ENCODE results near the gene MAGIX.
"Not testable (repeated sequence)": the region's sequence is repeated elsewhere in the genome, so short reads cannot be mapped to it uniquely, and the experiment has no call there.

Gene MAGIX

DNA sequence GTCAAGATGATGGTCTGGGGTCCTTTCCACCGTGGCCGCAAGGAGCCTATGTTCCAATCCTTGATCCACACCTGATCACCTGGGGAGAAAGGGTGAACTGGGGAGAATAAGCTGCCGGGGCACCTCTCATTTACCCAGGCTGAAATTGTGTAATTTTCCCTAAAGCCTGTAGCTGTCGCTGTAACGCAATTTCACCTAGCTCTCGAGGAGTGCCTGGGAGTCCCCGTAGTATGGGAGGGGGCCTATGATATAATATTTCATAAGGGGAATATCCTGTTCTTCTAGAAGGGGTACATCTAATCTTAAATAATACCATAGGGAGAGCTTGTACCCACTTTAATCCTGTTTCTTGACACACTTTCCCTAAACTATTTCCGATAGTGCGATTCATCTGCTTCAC, 20.3 kb upstream of the MAGIX start:
- not testable (repeated sequence) for H3K4me1 ChIP-seq (ENCODE audit: control insufficient read depth in 1 of 2, insufficient read depth in 2 of 2, low read length in 2 of 2); H3K27ac ChIP-seq (ENCODE audit: low read length); H3K9me3 ChIP-seq (ENCODE audit: control insufficient read depth in 1 of 2, low read length in 2 of 2); H3K4me3 ChIP-seq (ENCODE audit: low read depth in 1 of 2, low read length in 2 of 2); H3K27me3 ChIP-seq (ENCODE audit: low read depth, low read length); H3K36me3 ChIP-seq (ENCODE audit: control insufficient read depth in 1 of 2, insufficient read depth in 2 of 2, low read length in 2 of 2)

GRCh38 chrX:49143154-49143553, 19.4 kb upstream of the MAGIX start:
- not testable (repeated sequence) for H3K27ac ChIP-seq (ENCODE audit: low read length); H3K27me3 ChIP-seq (ENCODE audit: low read depth, low read length); H3K9me3 ChIP-seq (ENCODE audit: control insufficient read depth in 1 of 2, low read length in 2 of 2)

DNA sequence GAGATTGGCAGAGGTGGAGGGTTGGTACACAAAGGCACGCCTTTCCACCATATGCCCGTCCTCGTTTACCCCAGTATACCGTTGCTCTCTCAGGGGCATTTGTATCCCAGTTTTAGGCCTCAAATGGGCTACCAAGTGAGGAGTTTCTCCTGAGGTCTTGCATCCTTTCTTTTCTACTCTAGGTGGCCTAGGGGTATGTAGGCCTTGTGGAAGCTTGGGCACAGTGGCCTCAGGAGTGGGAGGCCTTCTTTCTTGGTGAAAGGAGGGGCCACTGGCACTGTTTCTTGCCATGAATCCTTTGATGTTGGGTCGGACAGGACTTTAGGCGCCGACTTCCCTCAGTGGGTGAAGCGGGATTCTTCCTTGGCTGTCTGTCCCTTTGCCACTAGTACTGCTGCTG, 15.3 kb upstream of the MAGIX start:
- Histone ChIP-seq H3K4me1 (ENCODE audit: control insufficient read depth in 1 of 2, insufficient read depth in 2 of 2, low read length in 2 of 2) (no peaks in the 10 kb centered on the region), H3K4me3 (ENCODE audit: low read depth in 1 of 2, low read length in 2 of 2) (no peak overlapping the region), H3K27ac (ENCODE audit: low read length) (no peak overlapping the region)

More at GRCh38 chrX:49143154-49143553, 19.4 kb upstream of the MAGIX start:
- H3K4me3 ChIP-seq (ENCODE audit: low read depth in 1 of 2, low read length in 2 of 2); H3K36me3 ChIP-seq (ENCODE audit: control insufficient read depth in 1 of 2, insufficient read depth in 2 of 2, low read length in 2 of 2); H3K4me1 ChIP-seq (ENCODE audit: control insufficient read depth in 1 of 2, insufficient read depth in 2 of 2, low read length in 2 of 2): not testable (repeated sequence)

DNA sequence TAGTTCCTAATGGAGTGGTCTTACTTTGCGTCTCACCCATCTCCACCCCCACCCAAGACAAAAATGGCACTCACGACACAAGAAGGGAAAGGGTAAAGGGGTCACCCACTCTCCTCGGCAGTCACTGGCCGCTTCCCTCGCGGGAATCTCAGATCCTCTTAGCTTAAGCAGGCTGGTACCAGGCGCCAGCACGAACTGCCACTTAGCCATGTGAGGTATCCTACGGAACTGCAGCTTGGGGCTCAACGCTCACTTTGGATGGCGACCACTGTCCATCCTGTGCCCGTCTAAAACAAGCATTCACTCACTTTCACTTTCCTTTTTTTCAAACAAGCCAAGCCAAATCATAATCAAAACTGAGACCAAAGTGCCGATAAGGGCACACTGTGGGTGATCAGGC, 14.6 kb upstream of the MAGIX start:
- Histone ChIP-seq H3K4me3 (ENCODE audit: low read depth in 1 of 2, low read length in 2 of 2) (no peak overlapping the region), H3K36me3 (ENCODE audit: control insufficient read depth in 1 of 2, insufficient read depth in 2 of 2, low read length in 2 of 2) (no peaks in the 10 kb centered on the region), H3K27me3 (ENCODE audit: low read depth, low read length) (no peaks in the 10 kb centered on the region), H3K9me3 (ENCODE audit: control insufficient read depth in 1 of 2, low read length in 2 of 2) (no peaks in the 10 kb centered on the region), H3K27ac (ENCODE audit: low read length) (no peak overlapping the region), H3K4me1 (ENCODE audit: control insufficient read depth in 1 of 2, insufficient read depth in 2 of 2, low read length in 2 of 2) (no peaks in the 10 kb centered on the region)

More for the DNA sequence above, 15.3 kb upstream of the MAGIX start:
- Histone ChIP-seq H3K9me3 (ENCODE audit: control insufficient read depth in 1 of 2, low read length in 2 of 2) (no peaks in the 10 kb centered on the region), H3K36me3 (ENCODE audit: control insufficient read depth in 1 of 2, insufficient read depth in 2 of 2, low read length in 2 of 2) (no peaks in the 10 kb centered on the region), H3K27me3 (ENCODE audit: low read depth, low read length) (no peaks in the 10 kb centered on the region)

DNA sequence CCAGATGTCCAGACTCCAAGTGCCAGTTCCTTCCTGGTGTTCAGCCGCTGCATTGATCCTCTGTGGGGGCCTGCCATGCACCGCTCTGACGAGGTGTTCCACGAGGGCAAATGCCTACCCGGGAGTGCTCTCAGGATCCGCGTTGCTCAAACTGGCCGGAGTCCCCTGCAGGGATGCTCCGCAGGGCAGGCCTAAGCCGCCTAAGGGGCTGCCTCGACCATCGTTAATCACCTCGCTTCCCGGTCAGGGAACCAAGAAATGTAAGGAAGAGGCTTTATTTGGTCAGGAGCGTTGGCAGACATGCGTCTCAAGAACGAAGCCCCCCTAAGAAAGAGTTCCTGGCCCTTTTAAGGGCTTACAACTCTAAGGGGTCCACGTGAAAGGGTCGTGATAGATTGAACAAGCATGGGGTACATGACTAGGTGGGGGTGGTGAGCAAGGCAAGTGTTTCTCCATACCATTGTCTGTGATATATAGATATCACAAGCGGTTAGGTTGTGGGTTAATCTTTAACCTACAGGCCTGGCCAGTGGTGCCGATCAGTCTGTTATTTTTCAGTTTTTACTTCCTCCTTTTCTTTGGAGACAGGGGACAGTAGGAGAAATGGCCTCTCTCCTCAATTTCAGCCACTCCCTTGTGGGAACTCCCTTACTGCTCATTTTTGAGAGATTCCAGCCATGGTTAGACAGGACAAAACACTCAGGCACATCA, 14.0 kb upstream of the MAGIX start:
- H3K36me3 ChIP-seq (ENCODE audit: control insufficient read depth in 1 of 2, insufficient read depth in 2 of 2, low read length in 2 of 2); H3K27me3 ChIP-seq (ENCODE audit: low read depth, low read length); H3K4me3 ChIP-seq (ENCODE audit: low read depth in 1 of 2, low read length in 2 of 2); H3K9me3 ChIP-seq (ENCODE audit: control insufficient read depth in 1 of 2, low read length in 2 of 2); H3K4me1 ChIP-seq (ENCODE audit: control insufficient read depth in 1 of 2, insufficient read depth in 2 of 2, low read length in 2 of 2); H3K27ac ChIP-seq (ENCODE audit: low read length): not testable (repeated sequence)

GRCh38 chrX:49149291-49149690, 13.3 kb upstream of the MAGIX start:
- H3K4me3 ChIP-seq (ENCODE audit: low read depth in 1 of 2, low read length in 2 of 2); H3K4me1 ChIP-seq (ENCODE audit: control insufficient read depth in 1 of 2, insufficient read depth in 2 of 2, low read length in 2 of 2); H3K27me3 ChIP-seq (ENCODE audit: low read depth, low read length); H3K9me3 ChIP-seq (ENCODE audit: control insufficient read depth in 1 of 2, low read length in 2 of 2); H3K36me3 ChIP-seq (ENCODE audit: control insufficient read depth in 1 of 2, insufficient read depth in 2 of 2, low read length in 2 of 2); H3K27ac ChIP-seq (ENCODE audit: low read length): not testable (repeated sequence)

GRCh38 chrX:49153467-49153866, 9.1 kb upstream of the MAGIX start:
- H3K4me3 ChIP-seq (ENCODE audit: low read depth in 1 of 2, low read length in 2 of 2), result no peak overlapping the region
- H3K9me3 ChIP-seq (ENCODE audit: control insufficient read depth in 1 of 2, low read length in 2 of 2), result no peaks in the 10 kb centered on the region
- H3K36me3 ChIP-seq (ENCODE audit: control insufficient read depth in 1 of 2, insufficient read depth in 2 of 2, low read length in 2 of 2), result no peaks in the 10 kb centered on the region
- H3K27me3 ChIP-seq (ENCODE audit: low read depth, low read length), result no peaks in the 10 kb centered on the region
- no peak overlapping the region for H3K27ac ChIP-seq (ENCODE audit: low read length)
- peaks cover 0 to 4% of the 10 kb centered on the region in 2 donors for H3K4me1 ChIP-seq (ENCODE audit: control insufficient read depth in 1 of 2, insufficient read depth in 2 of 2, low read length in 2 of 2)

DNA sequence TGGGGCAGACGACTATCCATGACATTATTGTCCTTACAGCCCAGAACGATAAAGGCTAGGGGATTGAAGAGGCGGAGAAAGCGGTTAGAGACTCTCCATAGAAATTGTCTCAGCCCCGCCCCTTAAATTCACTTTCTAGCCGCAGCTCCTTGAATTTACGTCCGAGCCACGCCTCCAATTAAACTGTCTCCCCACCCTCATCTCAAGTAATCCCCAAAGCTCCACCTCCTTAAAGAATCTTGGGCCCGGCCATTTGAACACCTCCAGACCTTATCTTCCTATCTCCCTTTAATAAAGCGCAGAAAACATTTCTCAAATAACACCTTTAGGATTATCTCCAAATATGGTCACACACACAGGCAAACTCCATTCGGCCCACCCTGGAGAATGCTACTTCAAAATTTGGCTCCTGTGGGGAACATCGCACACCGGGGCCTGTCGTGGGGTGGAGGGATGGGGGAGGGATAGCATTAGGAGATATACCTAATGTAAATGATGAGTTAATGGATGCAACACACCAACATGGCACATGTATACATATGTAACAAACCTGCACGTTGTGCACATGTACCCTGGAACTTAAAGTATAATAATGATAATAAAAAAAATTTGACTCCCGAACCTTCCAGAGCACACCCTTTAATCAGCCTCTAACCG, 7.2 kb upstream of the MAGIX start:
- peaks cover 0 to 4% of the 10 kb centered on the region in 2 donors for H3K4me1 ChIP-seq (ENCODE audit: control insufficient read depth in 1 of 2, insufficient read depth in 2 of 2, low read length in 2 of 2)
- peak overlapping the region; percentile 30 to 51 for H3K4me3 ChIP-seq (ENCODE audit: low read depth in 1 of 2, low read length in 2 of 2)
- H3K27me3 ChIP-seq (ENCODE audit: low read depth, low read length), result no peaks in the 10 kb centered on the region

DNA sequence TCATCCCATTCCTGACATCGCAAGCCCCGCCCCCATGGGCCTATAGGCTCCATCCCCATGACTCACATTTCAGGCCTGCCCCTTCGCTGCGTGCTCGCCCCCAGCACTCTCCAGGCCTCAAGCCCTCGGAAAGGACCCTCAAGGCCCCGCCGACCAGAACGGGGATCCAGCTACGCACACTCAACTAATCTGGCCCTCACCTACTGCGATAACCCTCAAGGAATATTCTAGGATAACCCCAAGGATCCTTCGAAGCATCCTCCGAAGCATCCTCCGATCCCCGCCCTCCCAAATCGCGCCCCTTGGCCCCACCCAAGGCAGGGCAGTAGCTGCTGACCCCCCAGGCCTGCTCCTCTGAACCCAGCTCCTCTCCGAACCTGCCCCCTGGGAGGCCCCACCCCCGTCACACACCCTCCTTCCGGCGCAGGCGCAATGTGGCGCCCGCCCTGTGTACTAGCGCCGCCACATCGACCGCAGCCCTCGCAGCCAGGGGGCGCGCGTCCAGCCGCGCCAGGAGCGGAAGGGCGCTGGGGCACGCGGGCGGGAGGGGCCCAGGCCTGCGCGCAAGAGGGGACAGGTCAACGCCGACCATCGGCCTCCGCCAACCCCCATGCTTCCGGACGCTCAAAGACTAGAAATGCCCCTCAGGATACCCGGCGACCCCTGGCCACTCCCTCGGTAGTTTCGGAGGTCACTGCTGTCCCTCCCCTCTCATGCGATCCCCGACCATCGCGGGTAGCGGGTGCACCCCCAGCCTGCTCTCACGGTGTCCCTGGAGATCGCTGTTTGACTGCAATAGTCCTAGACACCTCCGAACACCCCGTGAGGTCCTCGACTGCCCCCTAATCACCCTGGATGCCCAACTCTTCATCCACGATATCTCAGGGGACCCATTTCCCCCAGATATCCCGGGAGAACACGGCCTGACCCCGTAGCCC, 6.4 kb upstream of the MAGIX start:
- H3K27me3 ChIP-seq (ENCODE audit: low read depth, low read length), result no peaks in the 10 kb centered on the region
- H3K4me3 ChIP-seq (ENCODE audit: low read depth in 1 of 2, low read length in 2 of 2), result peak overlapping the region; percentile 39 to 51
- peak overlapping the region; percentile 84 for H3K27ac ChIP-seq (ENCODE audit: low read length)
- no peaks in the 10 kb centered on the region for H3K36me3 ChIP-seq (ENCODE audit: control insufficient read depth in 1 of 2, insufficient read depth in 2 of 2, low read length in 2 of 2)
- H3K9me3 ChIP-seq (ENCODE audit: control insufficient read depth in 1 of 2, low read length in 2 of 2), result no peaks in the 10 kb centered on the region
- H3K4me1 ChIP-seq (ENCODE audit: control insufficient read depth in 1 of 2, insufficient read depth in 2 of 2, low read length in 2 of 2), result peaks cover 0 to 4% of the 10 kb centered on the region in 2 donors

More for the DNA sequence above, 7.2 kb upstream of the MAGIX start:
- H3K27ac ChIP-seq (ENCODE audit: low read length), result peak overlapping the region; percentile 84
- H3K9me3 ChIP-seq (ENCODE audit: control insufficient read depth in 1 of 2, low read length in 2 of 2), result no peaks in the 10 kb centered on the region
- H3K36me3 ChIP-seq (ENCODE audit: control insufficient read depth in 1 of 2, insufficient read depth in 2 of 2, low read length in 2 of 2), result no peaks in the 10 kb centered on the region

- no peaks in the 10 kb centered on the region for H3K27me3 ChIP-seq (ENCODE audit: low read depth, low read length)
- H3K36me3 ChIP-seq (ENCODE audit: control insufficient read depth in 1 of 2, insufficient read depth in 2 of 2, low read length in 2 of 2), result no peaks in the 10 kb centered on the region
- peaks cover 0 to 4% of the 10 kb centered on the region in 2 donors for H3K4me1 ChIP-seq (ENCODE audit: control insufficient read depth in 1 of 2, insufficient read depth in 2 of 2, low read length in 2 of 2)
- no peaks in the 10 kb centered on the region for H3K9me3 ChIP-seq (ENCODE audit: control insufficient read depth in 1 of 2, low read length in 2 of 2)
- no peak overlapping the region for H3K27ac ChIP-seq (ENCODE audit: low read length)
- H3K4me3 ChIP-seq (ENCODE audit: low read depth in 1 of 2, low read length in 2 of 2), result no peak overlapping the region
Observed at GRCh38 chrX:49157194-49157593, 5.4 kb upstream of the MAGIX start.

DNA sequence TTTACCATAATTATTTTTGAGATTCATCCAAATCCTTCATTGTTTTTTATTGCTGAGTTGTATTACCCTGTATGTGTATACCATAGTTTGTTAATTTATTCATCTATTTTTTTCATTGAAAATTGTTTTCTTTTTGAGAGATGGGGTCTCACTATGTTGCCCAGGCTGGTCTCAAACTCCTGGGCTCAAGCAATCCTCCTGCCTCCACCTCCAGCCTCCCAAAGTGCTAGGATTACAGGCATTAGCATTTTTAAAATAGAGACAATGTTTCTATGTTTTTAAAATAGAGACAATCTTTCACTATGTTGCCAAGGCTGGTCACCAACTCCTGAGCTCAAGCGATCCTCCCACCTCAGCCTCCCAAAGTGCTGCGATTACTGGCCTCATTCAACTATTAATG, 1.6 kb upstream of the MAGIX start:
- H3K27me3 ChIP-seq (ENCODE audit: low read depth, low read length), result no peaks in the 10 kb centered on the region
- no peak overlapping the region for H3K27ac ChIP-seq (ENCODE audit: low read length)
- H3K36me3 ChIP-seq (ENCODE audit: control insufficient read depth in 1 of 2, insufficient read depth in 2 of 2, low read length in 2 of 2), result no peaks in the 10 kb centered on the region
- H3K9me3 ChIP-seq (ENCODE audit: control insufficient read depth in 1 of 2, low read length in 2 of 2), result no peaks in the 10 kb centered on the region
- H3K4me1 ChIP-seq (ENCODE audit: control insufficient read depth in 1 of 2, insufficient read depth in 2 of 2, low read length in 2 of 2), result no peaks in the 10 kb centered on the region
- no peak overlapping the region for H3K4me3 ChIP-seq (ENCODE audit: low read depth in 1 of 2, low read length in 2 of 2)
